ENCODE results near the gene FKBP15.

DNA sequence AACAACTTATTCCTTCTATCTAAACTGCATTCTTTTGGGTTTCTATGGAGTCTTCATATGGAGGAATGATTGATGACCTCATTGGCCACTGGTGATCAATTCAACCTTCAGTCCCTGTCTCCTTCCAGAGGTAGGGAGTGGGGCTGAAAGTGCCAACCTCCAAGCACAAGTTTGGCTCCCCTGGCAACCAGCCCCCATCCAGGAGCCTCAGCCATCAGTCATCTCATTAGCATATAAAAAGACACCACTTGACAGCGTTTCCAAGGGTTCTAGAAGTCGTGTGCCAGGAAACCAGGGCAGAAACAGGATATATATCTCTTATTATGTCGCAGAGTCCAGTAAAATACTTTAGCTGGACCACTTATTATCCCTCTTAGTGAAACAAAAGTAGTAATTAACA is 60.5 kb downstream of the FKBP15 start:
- TF ChIP-seq, protein P1, sequence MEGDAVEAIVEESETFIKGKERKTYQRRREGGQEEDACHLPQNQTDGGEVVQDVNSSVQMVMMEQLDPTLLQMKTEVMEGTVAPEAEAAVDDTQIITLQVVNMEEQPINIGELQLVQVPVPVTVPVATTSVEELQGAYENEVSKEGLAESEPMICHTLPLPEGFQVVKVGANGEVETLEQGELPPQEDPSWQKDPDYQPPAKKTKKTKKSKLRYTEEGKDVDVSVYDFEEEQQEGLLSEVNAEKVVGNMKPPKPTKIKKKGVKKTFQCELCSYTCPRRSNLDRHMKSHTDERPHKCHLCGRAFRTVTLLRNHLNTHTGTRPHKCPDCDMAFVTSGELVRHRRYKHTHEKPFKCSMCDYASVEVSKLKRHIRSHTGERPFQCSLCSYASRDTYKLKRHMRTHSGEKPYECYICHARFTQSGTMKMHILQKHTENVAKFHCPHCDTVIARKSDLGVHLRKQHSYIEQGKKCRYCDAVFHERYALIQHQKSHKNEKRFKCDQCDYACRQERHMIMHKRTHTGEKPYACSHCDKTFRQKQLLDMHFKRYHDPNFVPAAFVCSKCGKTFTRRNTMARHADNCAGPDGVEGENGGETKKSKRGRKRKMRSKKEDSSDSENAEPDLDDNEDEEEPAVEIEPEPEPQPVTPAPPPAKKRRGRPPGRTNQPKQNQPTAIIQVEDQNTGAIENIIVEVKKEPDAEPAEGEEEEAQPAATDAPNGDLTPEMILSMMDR (tag by site-specific recombination; IDR thresholded peaks at IDR 0.05): no peak
- TF ChIP-seq ZNF501 (tag by site-specific recombination; IDR thresholded peaks at IDR 0.05): no peak

Data from HEK293 (cell line).